GM12892 (cell line): ENCODE results near the gene GRM7.

ENCODE experiments used
- DNase-seq: peaks from one replicate; pipeline ENCODE4 v3.0.0; 2011; ENCODE audit not compliant: insufficient read length
- FAIRE-seq: peaks from 2 replicates; lab custom pipeline; 2011; peaks lifted over from hg19 to GRCh38; lab: Jason Lieb, UNC
- POLR2A ChIP-seq: IDR thresholded peaks from 2 replicates; pipeline ENCODE4 v1.6.1; 2011; ENCODE audit warnings: low read depth, low read length, control low read depth
- POLR2AphosphoS5 ChIP-seq: IDR thresholded peaks from 2 replicates; pipeline ENCODE4 v1.6.1; 2011; ENCODE audit warnings: low read depth, low read length, control low read depth
- TAF1 ChIP-seq: IDR thresholded peaks from 2 replicates; pipeline ENCODE4 v1.6.1; 2011; ENCODE audit warnings: low read depth, mild to moderate bottlenecking, control low read depth, low read length, borderline replicate concordance

Gene GRM7

GRCh38 chr3:7504886-7505775 is 644.2 kb downstream of the GRM7 start:
- FAIRE-seq (no peak), DNase-seq (no peak)
- no peak for TF ChIP-seq POLR2A
- TF ChIP-seq TAF1: no peak
- TF ChIP-seq POLR2AphosphoS5: no peak

GRCh38 chr3:7506606-7507180 is 645.8 kb downstream of the GRM7 start:
- no peak for TF ChIP-seq POLR2AphosphoS5
- TF ChIP-seq POLR2A: no peak
- TF ChIP-seq TAF1: no peak
- DNase-seq (no peak), FAIRE-seq (no peak)

GRCh38 chr3:7508821-7509220 is 647.9 kb downstream of the GRM7 start:
- no peak for FAIRE-seq
- no peak for DNase-seq
- TF ChIP-seq TAF1 (no peak), POLR2A (no peak), POLR2AphosphoS5 (no peak)

GRCh38 chr3:7512048-7512447 is 651.1 kb downstream of the GRM7 start:
- TF ChIP-seq TAF1: no peak
- TF ChIP-seq POLR2A: no peak
- no peak for TF ChIP-seq POLR2AphosphoS5
- DNase-seq (no peak), FAIRE-seq (no peak)

GRCh38 chr3:7518026-7518425 is 657.1 kb downstream of the GRM7 start:
- DNase-seq: no peak
- no peak for TF ChIP-seq POLR2A
- TF ChIP-seq POLR2AphosphoS5: no peak
- no peak for TF ChIP-seq TAF1
- FAIRE-seq: no peak

GRCh38 chr3:7518456-7518855 is 657.5 kb downstream of the GRM7 start:
- no peak for DNase-seq
- FAIRE-seq: no peak
- TF ChIP-seq POLR2A: no peak
- TF ChIP-seq TAF1: no peak
- no peak for TF ChIP-seq POLR2AphosphoS5

- TF ChIP-seq TAF1 (no peak), POLR2A (no peak), POLR2AphosphoS5 (no peak)
- FAIRE-seq (no peak), DNase-seq (no peak)
These were observed 659.1 kb downstream of the GRM7 start for GRCh38 chr3:7520059-7520458.

- DNase-seq (no peak), FAIRE-seq (no peak)
- TF ChIP-seq POLR2AphosphoS5 (no peak), TAF1 (no peak), POLR2A (no peak)
These were observed 659.7 kb downstream of the GRM7 start for GRCh38 chr3:7520593-7520992.

GRCh38 chr3:7536510-7536909 is 675.6 kb downstream of the GRM7 start:
- TF ChIP-seq POLR2A (no peak), TAF1 (no peak), POLR2AphosphoS5 (no peak)
- DNase-seq: no peak
- no peak for FAIRE-seq

- no peak for TF ChIP-seq TAF1
- no peak for TF ChIP-seq POLR2AphosphoS5
- no peak for TF ChIP-seq POLR2A
- no peak for FAIRE-seq
- no peak for DNase-seq
These were observed 676.0 kb downstream of the GRM7 start for GRCh38 chr3:7536921-7537320.

- FAIRE-seq: no peak
- no peak for TF ChIP-seq TAF1
- TF ChIP-seq POLR2AphosphoS5: no peak
- TF ChIP-seq POLR2A: no peak
- no peak for DNase-seq
These were observed 682.5 kb downstream of the GRM7 start for GRCh38 chr3:7543294-7543880.

- no peak for FAIRE-seq
- TF ChIP-seq POLR2AphosphoS5: no peak
- TF ChIP-seq TAF1: no peak
- no peak for TF ChIP-seq POLR2A
- DNase-seq: no peak
These were observed 684.4 kb downstream of the GRM7 start for GRCh38 chr3:7545334-7545733.
